OCI-M2 (cell line): ENCODE measurements around the gene NUP160.
"Not testable (repeated sequence)": the region's sequence is repeated elsewhere in the genome, so short reads cannot be mapped to it uniquely, and the experiment has no call there.

Experiments used
- DNase-seq: peaks from one replicate; lab custom pipeline; 2025; ENCODE audit not compliant: unreplicated experiment; lab: John Stamatoyannopoulos, UW

The NUP160 gene

DNA sequence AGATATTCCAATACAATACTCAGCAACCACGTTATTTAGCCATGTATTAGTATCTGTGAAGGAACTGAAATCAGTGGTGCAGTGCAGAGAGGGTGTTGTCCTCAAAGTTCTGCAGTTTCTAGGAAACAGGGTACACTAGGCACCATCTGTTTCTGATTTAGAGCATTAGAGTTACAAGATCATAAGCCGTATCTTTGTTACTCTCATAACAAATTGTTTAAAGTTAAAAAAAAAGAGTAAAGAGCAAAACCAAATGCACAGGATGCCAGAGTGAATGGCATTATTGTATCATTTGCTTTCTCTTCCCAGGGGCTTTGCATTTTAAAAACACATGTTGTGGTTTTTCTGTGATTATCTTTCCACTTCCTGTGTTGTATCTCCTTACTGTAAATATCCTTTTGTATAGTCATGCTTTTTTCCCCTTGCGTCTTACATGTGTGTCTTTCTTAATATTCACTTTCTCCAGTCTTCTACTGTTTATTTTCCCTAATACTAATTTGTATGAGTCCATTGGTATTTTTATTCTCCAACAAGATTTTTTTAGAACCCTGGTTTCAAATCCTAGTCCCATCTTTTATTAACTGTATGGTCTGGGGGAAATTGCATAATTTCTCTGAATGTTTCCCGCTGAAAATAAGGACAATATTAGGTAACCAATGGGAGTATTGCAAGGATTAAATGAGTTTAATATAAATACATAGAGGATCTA is 15.2 kb upstream of the NUP160 start:
- DNase-seq, result no peak

DNA sequence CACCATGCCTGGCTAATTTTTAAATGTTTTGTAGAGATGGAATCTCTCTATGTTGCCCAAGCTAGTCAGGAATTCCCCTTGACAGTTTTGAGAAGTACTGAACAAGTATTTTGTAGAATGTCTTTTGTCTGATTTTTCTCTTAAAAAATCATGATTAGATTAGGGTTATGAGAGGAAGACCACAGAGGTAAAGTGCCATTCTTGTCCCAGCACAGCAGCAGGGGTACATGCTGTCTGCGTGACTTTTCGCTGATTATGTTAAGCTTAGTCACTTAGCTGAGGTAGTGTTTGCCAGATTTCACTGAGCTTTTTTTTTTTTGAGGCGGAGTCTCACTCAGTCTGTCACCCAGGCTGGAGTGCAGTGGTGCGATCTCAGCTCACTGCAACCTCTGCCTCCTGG is 13.6 kb upstream of the NUP160 start:
- no peak for DNase-seq

DNA sequence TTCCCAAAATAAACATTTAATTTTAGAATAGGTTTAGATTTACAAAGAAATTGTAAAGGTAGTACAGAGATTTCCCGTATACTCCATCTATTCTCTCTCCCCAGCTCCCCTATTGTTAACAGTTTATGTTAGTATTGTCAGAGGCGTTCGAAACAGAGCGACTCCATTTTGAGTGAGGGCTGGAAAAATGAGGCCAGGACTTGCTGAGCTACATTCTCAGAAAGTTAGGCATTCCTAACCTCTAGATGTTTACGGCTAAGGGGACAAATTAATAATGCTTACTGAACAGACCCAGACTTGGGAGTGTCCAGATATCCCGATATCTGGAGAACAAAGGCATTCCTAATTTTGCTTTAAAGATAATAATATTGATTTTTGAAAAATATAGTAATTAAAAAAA is 12.4 kb upstream of the NUP160 start:
- DNase-seq, result no peak

DNA sequence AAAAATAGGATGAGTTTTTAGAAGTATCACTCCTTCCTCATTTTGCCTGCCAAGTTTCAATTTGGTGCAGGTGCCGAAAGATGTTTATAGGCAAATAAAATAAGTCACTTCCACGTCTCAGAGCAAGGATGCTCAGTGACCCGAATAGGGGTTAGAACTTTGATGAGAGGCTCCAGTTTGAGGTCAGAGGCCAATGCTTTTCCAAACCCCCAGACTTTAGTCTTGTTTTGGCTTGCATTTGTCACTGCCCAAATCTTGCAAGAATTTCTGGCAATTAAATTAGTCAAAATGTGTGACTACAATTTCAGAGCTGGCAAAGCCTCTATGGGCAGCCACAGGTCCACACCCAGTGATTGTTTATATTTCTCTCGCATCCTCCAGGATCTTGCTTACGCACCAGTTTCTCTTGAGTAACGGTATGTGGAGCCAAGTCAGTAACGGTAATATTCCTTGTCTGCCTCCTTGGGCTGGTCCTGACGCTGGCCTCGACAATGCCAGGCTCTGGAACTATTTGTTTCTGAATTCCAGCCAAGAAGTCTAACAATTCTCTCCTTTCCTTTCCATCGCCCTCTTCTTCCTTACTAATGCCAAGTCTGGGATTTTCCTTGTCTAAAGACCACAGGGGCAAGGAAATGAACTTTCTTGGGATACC is 9.9 kb upstream of the NUP160 start:
- no peak for DNase-seq

DNA sequence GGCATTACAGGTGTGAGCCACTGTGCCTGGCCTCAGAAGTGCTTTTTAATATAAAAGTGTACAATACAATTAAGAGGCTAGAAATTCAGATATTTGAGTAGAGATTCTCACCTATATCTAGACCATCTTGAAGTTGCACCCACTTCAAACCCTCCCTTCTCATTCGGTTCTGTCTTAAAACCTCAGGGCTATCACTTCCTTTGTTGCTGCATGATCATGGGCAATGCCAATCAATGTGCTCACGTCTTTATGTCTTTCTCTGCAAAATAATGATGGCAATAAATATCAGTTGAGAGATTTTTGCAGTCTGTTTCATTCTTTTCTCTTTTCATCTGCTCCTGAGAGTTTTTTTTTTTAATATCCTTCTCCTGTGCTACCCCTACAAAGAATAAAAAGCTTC is 9.3 kb upstream of the NUP160 start:
- DNase-seq, result no peak

DNA sequence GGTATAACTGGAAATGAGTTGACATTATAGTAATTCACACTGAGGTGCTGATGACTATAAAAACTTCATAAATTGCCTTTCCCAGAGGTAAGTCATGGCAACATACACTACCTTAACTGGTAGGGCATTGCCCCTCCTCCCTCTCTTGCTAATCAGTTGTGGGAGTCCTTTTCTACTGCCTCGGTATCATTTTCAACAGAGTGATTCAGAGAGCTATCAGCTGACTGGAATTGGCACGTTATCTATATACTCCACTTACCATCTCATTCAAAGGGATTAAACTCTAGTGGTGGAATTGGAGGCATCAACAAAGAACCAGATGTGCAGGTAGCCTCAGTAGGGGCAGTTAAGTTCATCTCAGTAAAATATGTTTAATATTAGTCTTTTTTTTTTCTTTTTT is 8.0 kb upstream of the NUP160 start:
- no peak for DNase-seq

DNA sequence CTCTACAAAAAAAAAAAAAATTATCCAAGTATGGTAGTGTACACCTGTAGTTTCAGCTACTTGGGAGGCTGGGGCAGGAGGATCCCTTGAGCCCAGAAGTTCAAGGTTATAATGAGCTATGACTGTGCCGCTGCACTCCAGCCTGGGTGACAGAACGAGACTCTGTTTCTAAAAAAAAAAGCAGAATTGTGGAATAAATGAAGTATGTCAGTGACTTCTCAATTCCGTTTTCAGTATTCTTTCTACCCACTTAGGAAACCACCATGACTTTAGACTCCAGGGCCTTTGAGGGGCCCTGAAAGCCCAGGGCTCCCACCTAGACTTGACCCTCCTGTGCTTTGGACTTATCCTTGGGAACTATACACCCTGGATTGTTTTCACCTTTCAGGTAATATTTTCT is 6.5 kb upstream of the NUP160 start:
- DNase-seq, result no peak

DNA sequence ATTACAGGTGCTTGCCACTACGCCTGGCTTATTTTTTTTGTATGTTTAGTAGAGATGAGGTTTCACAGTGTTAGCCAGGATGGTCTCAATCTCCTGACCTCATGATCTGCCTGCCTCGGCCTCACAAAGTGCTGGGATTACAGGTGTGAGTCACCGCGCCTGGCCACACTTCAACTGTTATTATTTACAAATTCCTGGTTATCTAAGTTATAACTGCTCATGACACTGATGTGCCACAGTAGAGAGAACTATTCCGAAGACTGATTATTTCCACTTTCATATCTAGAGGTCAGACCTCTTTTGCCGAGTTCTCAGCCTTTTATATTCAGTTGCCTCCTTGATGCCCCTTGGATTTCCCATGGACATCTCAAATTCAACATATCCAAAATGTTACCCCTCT is 3.9 kb upstream of the NUP160 start:
- DNase-seq, result no peak

DNA sequence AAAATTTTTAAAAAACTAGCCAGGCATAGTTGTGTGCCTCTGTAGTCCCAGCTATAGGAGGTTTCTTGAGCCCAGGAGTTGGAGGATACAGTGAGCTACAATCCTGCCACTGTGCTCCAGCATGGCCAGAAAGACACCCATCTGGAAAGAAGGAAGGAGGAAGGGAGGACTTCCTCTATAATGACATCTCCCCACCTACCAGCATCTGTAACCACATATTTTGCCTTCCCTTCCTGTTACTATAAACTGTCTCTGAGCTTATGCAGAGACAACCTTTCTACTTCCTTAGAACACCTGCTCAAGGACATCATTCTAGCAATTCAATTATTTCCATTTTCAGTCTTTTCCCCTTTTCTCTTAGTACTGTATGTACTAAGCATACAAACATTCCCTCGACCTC is 2.2 kb upstream of the NUP160 start:
- DNase-seq, result no peak

DNA sequence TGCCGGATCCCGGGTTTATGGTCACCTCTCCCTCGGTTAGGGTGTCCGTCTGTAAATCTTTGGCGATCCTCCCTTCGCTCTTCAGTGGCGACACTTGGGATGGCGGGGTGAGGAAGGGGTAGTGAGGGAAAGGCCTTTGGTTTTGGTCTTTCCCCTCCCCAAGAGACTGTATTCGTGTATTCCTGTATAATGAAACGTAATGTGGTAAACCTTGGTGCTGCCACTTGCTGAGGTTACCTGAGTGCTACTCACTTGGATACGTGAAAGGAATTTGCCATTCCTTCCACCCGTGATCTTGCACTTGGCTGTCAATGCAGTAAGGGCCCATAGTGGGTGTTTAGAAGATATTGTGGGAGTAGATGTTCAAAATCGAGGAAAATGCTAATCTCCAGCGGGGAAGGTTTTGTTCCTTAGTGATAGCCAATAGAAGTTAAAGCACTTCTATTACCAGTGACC is 578 bp upstream of the NUP160 start:
- no peak for DNase-seq

DNA sequence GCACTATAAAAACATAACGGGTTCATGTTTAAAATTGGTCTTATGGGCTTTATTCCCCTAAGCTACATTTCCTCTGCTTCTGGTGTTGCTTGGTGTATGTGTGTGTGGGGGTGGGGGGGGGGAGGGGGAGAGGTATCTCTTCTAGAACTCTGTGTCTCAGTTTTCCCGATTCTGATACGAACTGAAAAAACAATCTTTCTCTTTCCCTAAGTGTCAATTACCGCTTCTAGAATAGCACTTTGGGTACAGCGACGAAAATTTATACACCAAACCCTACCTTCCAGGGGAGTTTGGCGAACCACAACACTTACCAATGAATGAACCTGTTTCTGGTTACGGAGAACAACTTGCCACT is 636 bp downstream of the NUP160 start:
- DNase-seq, result no peak

DNA sequence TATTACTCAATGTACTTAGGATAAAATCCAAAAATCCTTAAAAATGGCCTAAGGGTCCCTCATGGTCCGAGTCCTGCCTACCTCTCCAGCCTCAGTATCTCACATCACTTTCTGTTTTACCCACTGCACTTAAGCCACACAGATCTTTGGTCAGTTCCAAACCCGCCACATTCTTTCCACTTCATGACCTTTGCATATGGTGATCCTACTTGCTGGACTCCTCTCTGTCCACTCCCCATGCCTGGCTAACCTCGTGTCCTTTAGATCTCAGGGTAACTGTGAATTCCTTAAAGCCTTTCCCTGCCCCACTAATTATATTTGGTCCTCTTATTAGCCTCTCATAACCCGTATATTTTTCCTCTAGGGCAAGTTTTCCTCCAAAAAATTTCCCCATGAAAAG is 1.2 kb downstream of the NUP160 start:
- DNase-seq, result no peak

DNA sequence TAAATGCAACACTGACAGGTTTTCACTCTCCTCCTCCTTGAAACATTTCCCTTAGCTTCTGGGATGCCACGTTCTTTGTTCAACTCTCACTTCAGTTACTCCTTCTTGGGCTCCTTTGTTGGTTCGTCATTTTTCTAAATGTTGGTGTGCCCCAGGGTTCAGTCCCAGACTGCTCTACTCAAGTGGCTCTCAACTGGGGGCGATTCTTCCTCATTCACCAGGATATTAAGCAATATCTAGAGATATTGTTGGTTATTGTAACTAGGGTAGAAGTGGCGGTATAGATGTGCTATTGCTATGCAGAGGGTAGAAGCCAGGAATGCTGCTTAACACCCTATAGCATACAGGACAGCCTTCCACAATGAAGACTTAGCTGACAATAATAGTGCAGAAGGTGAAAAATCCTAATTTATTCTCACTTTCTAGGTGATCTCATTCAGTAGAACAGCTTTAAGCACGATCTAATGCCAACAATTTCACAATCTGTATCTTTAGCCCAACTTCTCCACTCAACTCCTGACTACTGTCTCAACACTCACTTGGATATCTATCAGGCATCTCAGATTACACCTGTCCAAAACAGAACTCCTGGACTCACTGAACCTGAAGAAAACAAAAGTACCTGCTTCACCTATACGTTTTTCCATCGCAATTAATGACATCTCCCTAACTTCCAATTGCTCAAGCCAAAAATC is 4.6 kb downstream of the NUP160 start:
- no peak for DNase-seq

DNA sequence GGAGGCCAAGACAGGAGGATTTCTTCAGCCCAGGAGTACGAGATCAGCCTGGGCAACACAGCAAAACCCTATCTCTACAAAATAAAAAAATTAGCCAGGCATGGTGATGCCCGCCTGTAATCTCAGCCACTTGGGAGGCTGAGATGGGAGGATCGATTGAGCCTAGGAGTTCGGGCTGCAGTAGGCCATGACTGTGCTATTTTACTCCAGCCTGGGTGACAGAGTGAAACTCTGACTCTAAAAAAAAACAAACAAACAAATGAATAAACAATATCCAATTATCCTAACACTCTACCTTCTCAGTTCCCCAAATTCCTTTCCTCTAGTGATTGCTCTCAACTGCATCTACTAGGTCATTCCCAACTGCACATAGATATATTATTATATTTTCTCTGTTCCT is 5.4 kb downstream of the NUP160 start:
- no peak for DNase-seq

DNA sequence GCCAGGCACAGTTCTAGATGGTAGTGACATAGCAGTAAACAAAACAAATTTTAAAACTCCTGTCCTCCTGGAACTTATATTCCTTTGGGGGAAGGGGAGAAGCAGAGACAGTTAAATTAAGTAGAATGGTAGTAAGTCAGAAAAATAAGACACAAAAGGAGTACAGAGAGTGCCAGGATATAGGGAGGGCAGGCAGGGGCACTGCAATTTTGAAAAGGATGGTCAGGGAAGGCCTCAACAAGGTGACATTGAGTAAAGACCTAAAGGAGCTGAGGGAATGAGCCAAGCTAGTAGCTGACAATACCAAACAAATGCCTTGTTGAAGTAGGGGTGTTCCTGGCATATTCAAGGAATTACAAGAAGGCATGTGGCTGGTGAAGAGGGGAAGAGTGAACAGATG is 10.2 kb downstream of the NUP160 start:
- no peak for DNase-seq

DNA sequence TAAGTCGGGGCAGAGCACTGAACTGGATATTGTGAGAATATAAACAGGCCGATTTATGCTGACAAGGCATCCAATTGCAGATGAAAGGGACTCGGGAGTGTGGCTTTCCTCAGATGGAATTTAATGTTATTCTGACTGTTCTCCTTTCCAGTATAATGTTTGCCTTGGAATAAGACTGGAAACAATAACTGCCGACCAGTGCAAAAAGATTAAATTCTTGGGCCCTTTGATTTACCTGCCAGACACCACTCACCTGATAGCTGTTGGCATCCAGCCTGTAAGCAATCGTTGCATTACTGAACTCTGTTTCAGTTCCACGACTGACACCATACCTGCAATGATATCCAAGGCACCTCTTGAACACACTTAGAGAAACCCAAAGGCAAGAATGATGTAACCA is 10.9 kb downstream of the NUP160 start:
- no peak for DNase-seq

DNA sequence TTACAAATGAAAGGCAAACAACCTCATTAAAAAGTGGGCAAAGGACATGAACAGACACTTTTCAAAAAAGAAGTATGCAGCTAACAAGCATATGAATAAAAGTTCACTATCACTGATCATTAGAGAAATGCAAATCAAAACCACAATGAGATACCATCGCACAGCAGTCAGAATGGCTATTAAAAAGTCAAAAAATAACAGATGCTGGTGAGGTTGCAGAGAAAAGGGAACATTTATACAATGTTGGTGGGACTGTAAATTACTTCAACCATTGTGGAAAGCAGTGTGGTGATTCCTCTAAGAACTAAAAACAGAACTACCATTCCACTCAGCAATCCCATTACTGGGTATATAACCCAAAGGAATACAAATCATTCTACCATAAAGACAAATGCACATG is 18.1 kb downstream of the NUP160 start:
- not testable (repeated sequence) for DNase-seq

DNA sequence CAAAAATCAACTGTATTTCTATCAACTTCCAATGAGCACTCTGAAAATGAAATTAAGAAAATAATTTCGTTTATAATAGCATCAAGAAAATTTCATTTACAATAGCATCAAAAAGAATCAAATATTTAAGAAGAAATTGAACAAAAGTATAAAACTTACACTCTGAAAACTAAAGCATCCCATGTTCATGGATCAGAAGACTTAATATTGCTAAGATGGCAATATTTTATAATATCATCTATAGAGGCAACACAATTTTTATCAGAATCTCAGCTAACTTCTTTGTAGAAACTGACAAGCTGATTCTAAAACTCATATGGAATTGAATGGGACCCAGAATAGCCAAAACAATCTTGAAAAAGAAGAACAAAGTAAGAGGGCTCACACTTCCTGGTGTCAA is 19.9 kb downstream of the NUP160 start:
- no peak for DNase-seq

DNA sequence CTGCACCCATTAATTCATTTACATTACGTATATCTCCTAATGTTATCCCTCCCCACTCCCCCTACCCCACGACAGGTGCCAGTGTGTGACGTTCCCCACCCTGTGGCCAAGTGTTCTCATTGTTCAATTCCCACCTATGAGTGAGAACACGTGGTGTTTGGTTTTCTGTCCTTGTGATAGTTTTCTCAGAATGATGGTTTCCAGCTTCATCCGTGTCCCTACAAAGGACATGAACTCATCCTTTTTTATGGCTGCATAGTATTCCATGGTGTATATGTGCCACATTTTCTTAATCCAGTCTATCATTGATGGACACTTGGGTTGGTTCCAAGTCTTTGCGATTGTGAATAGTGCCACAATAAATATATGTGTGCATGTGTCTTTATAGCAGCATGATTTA is 25.5 kb downstream of the NUP160 start:
- not testable (repeated sequence) for DNase-seq

DNA sequence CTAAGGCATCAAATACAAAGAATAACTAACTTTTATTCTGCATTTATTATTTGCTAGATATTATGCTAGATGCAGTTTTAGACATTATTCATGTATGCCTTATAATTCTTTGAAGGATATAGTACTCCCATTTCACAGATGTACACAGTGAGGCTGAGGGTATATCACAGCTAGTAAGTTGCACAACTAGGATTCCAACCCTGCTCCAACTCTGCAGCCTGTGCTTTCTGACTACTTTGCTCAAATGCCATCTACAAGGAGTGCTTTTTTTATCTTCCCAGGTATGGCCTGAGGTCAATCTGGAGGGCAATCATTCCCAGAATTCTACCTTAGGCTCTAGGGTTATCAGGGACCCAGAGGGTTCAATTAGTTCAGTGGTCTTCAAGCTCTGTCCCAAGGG is 28.4 kb downstream of the NUP160 start:
- DNase-seq, result no peak

DNA sequence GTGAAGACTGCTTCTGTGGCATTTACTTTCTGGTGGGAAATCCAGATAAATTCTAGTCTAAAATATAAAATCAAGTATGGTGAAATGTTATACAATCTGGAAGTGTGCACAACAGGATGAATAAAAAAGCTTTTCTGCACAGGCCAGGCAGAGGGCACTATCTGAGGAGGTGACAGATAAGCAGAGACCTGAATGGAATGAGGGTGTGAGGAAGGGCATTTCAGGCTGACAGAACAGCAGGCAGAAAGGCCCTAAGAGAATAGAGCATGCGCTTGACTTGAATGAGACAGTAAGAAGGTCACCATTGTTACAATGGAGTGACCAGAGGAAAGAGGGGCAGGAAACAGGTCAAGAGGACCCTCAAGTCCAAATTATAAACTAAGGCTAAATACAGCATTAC is 47.4 kb downstream of the NUP160 start:
- no peak for DNase-seq

DNA sequence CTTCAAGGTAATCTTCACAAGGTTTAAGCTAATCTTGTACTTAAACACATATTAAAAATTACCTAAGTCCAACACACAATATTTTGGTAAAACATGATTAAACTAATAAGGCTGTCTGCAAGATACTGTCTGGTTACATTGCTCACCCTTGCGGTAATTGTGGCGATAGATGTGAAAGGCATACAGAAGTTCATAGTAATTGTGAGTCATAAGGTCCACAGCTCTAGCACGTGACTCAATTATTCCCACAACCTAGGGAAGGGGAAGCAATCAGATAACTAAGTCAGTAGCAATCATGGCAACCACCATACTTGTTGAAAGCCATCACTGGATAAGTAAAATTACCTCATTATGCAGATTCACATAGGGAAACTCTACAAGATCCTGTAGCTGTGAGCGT is 50.5 kb downstream of the NUP160 start:
- DNase-seq, result no peak
